ENCODE results near the gene CSMD2. TPM values are rescaled to one million over a fixed set of nuclear protein-coding genes. Genes with fewer than 3 reads are reported as not detected.

Gene CSMD2
- total and polyA plus RNA-seq, 2 of the 4 experiments (the other 2 are of a cell fraction), result under 0.01 to 0.36 TPM

DNA sequence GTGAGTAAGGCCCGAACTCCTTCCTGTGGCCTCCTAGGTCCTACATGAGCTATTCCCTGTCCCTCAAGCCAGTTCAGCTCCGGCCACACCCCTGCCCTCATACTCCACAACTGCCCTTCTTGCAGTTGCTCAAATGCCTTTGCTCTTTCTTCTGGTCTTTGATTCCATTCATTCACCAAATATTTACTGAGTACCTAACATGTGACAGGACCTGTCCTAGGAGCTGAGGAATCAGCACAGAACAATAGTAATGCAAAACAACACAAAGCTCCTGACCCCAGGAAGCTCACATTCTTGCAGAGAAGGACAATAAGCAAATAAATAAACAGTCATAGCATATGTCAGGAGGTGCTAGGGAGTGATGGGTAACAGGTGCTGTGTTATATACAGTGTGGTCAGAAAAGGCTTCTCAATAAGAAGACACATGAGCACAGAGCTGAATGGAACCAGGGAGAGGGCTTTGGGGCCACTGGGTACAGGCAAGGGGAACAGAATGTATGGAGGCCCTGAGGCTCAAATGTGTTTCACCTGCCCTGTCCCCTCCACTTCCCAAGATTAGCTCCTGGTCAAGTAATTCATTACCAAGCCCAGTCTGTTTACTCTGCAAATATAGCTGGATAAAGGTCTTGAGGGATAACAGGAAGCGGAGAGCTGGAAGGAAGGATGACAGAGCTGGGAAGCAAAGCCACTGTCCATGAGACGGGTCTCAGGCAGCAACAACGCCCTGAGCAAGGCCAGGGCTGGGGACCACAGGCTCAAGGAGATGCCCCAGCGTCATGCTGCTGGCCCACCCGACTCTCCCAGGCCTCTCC is 145.1 kb downstream of the CSMD2 start:
- Histone ChIP-seq H3K23ac (ENCODE audit: low read depth, low read length) (no peak overlapping the region), H3K4me3 (ENCODE audit: insufficient read depth, low read depth, low read length) (no peak overlapping the region), H2AFZ (replicated peaks; ENCODE audit: low read length, poor library complexity) (no peak overlapping the region), H3K9me3 (ENCODE audit: control insufficient read depth, insufficient read depth, low read length) (peaks cover 17% of the 10 kb centered on the region), H3K56ac (ENCODE audit: extremely low read depth, insufficient read depth, low read length) (no peak overlapping the region), H3K36me3 (ENCODE audit: control insufficient read depth, insufficient read depth, low read length) (no peaks in the 10 kb centered on the region), H3K9me1 (ENCODE audit: insufficient read depth, low read length) (no peaks in the 10 kb centered on the region), H3K27me3 (ENCODE audit: control insufficient read depth, insufficient read depth, low read length) (no peaks in the 10 kb centered on the region), H4K91ac (ENCODE audit: insufficient read depth, low read depth, low read length) (no peak overlapping the region), H3K4me2 (ENCODE audit: low read depth, low read length) (no peak overlapping the region), H3K4ac (ENCODE audit: low read depth, low read length) (no peak overlapping the region), H2AK5ac (ENCODE audit: low read depth, low read length) (no peak overlapping the region), H4K8ac (ENCODE audit: low read depth in 2 of 2, low read length in 2 of 2) (no peak overlapping the region), H2BK120ac (ENCODE audit: low read depth, low read length) (no peak overlapping the region), H2AK9ac (replicated peaks; ENCODE audit: low read depth, low read length, poor library complexity) (no peak overlapping the region), H3K27ac (ENCODE audit: insufficient read depth, low read length) (no peak overlapping the region), H3K14ac (replicated peaks; ENCODE audit: low read depth, low read length) (no peak overlapping the region), H2BK15ac (ENCODE audit: low read depth, low read length) (no peak overlapping the region), H3K79me1 (ENCODE audit: low read depth in 1 of 2, low read length in 2 of 2) (no peaks in the 10 kb centered on the region), H4K20me1 (ENCODE audit: insufficient read depth, low read length) (no peaks in the 10 kb centered on the region), H2BK20ac (ENCODE audit: low read depth, low read length) (no peak overlapping the region), H3K9ac (ENCODE audit: low read depth, low read length) (no peak overlapping the region), H3K4me1 (ENCODE audit: control insufficient read depth, insufficient read depth, low read length) (no peaks in the 10 kb centered on the region), H3K18ac (ENCODE audit: low read depth, low read length) (no peak overlapping the region), H4K5ac (ENCODE audit: low read depth, low read length) (no peak overlapping the region), H2BK5ac (ENCODE audit: low read depth, low read length, poor library complexity, severe bottlenecking) (no peak overlapping the region)
- dilution Hi-C loops (cut with HindIII; ENCODE audit: low sequenced_read_pairs, unreplicated experiment) (no loop called here), intact Hi-C loops (cut with micrococcal nuclease) (no loop called here), in situ Hi-C loops (cut with MboI; ENCODE audit: low sequenced_read_pairs) (no loop called here)
- BruUV-seq (replicated peaks), result no TSS peak
- no peak for DNase-seq
- ChIA-PET CTCF (no interaction called here), POLR2A (ENCODE audit: unreplicated experiment) (no interaction called here)
- whole genome bisulfite sequencing, 2 experiments (ENCODE audit: extremely low coverage in 2 of 2, insufficient read length in 1 of 2), result 17% methylated on average over 2 of the region's 7 CpGs; no CpG with 5 or more reads in 1 of the 2 experiments
- no peak for ATAC-seq (ENCODE audit: low read depth)
- no peak for TF ChIP-seq POLR2A (IDR thresholded peaks at IDR 0.05; ENCODE audit: low read depth, low read length)
- no peak for TF ChIP-seq MAZ (IDR thresholded peaks at IDR 0.05; ENCODE audit: borderline replicate concordance, low read depth, low read length)
- TF ChIP-seq CHD1 (IDR thresholded peaks at IDR 0.05; ENCODE audit: low read depth, low read length), result no peak
- TF ChIP-seq, protein P1, sequence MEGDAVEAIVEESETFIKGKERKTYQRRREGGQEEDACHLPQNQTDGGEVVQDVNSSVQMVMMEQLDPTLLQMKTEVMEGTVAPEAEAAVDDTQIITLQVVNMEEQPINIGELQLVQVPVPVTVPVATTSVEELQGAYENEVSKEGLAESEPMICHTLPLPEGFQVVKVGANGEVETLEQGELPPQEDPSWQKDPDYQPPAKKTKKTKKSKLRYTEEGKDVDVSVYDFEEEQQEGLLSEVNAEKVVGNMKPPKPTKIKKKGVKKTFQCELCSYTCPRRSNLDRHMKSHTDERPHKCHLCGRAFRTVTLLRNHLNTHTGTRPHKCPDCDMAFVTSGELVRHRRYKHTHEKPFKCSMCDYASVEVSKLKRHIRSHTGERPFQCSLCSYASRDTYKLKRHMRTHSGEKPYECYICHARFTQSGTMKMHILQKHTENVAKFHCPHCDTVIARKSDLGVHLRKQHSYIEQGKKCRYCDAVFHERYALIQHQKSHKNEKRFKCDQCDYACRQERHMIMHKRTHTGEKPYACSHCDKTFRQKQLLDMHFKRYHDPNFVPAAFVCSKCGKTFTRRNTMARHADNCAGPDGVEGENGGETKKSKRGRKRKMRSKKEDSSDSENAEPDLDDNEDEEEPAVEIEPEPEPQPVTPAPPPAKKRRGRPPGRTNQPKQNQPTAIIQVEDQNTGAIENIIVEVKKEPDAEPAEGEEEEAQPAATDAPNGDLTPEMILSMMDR (conservative IDR thresholded peaks at IDR 0.05; ENCODE audit: low read depth, low read length), result no peak
- TF ChIP-seq FOS (IDR thresholded peaks at IDR 0.05; ENCODE audit: low read depth, low read length), result no peak
- no peak for TF ChIP-seq SMC3 (IDR thresholded peaks at IDR 0.05; ENCODE audit: low read depth, low read length)
- no peak for TF ChIP-seq BHLHE40 (IDR thresholded peaks at IDR 0.05; ENCODE audit: low read depth, low read length)
- TF ChIP-seq, protein P2, sequence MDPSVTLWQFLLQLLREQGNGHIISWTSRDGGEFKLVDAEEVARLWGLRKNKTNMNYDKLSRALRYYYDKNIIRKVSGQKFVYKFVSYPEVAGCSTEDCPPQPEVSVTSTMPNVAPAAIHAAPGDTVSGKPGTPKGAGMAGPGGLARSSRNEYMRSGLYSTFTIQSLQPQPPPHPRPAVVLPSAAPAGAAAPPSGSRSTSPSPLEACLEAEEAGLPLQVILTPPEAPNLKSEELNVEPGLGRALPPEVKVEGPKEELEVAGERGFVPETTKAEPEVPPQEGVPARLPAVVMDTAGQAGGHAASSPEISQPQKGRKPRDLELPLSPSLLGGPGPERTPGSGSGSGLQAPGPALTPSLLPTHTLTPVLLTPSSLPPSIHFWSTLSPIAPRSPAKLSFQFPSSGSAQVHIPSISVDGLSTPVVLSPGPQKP (IDR thresholded peaks at IDR 0.05; ENCODE audit: borderline replicate concordance, low read depth, low read length), result no peak
